H1 (cell line): ENCODE data around the gene TPPP2. TPM values are rescaled to one million over a fixed set of nuclear protein-coding genes. Genes with fewer than 3 reads are reported as not detected.

Source experiments
- CTCF ChIA-PET: fragments of 300-600 bp; sonication (Branson Sonifier 250); formaldehyde crosslinking; loops from one replicate; lab custom pipeline; 2021; ENCODE audit not compliant: partially characterized antibody; lab: Charles Lee
- POLR2A ChIA-PET: fragments of 300-600 bp; sonication (Branson Sonifier 250); formaldehyde crosslinking; loops from one replicate; lab custom pipeline; 2021; ENCODE audit warnings: inconsistent platforms; ENCODE audit not compliant: partially characterized antibody; lab: Charles Lee
- DNase-seq, 2 experiments: peaks; one replicate each; pipeline versions ENCODE4 v3.0.0 to v3.0.0-alpha.2; 2010 to 2022; ENCODE audit warnings: low spot score in 2 of 2, low read depth in 1 of 2, mixed read lengths in 1 of 2
- FAIRE-seq: peaks from 2 replicates; lab custom pipeline; 2011; peaks lifted over from hg19 to GRCh38; lab: Jason Lieb, UNC
- H2AFZ ChIP-seq: 2 replicates; pipeline ENCODE4 v1.8.1; 2012; ENCODE audit warnings: low read length, inconsistent platforms
- H2AK5ac ChIP-seq: 2 replicates; pipeline ENCODE4 v1.6.1; 2013; ENCODE audit warnings: low read depth, low read length
- H2BK120ac ChIP-seq: replicated peaks from 2 replicates; pipeline ENCODE3; 2013; ENCODE audit warnings: low read depth, low read length, inconsistent platforms
- H2BK12ac ChIP-seq: 2 replicates; pipeline ENCODE4 v1.6.1; 2013; ENCODE audit warnings: low read depth, low read length
- H2BK15ac ChIP-seq: 2 replicates; pipeline ENCODE4 v1.6.1; 2013; ENCODE audit warnings: low read length
- H2BK20ac ChIP-seq: 2 replicates; pipeline ENCODE4 v1.6.1; 2013; ENCODE audit warnings: low read length
- H2BK5ac ChIP-seq: 2 replicates; pipeline ENCODE4 v1.6.1; 2013; ENCODE audit warnings: low read depth, low read length
- H3K14ac ChIP-seq: 2 replicates; pipeline ENCODE4 v1.6.1; 2013; ENCODE audit warnings: inconsistent platforms; ENCODE audit not compliant: insufficient read length
- H3K18ac ChIP-seq: 2 replicates; pipeline ENCODE4 v1.6.1; 2013; ENCODE audit warnings: low read length; ENCODE audit errors: extremely low read depth
- H3K23ac ChIP-seq: 2 replicates; pipeline ENCODE4 v1.6.1; 2013; ENCODE audit warnings: inconsistent platforms; ENCODE audit not compliant: insufficient read length
- H3K23me2 ChIP-seq: 2 replicates; pipeline ENCODE4 v1.6.1; 2013; ENCODE audit warnings: low read depth, low read length
- H3K27ac ChIP-seq: 2 replicates; pipeline ENCODE4 v1.6.1; 2011; ENCODE audit warnings: low read depth, low read length, inconsistent platforms
- H3K27me3 ChIP-seq, 4 experiments: replicated peaks in 1 of 4; 1 replicate in 1 of 4; 2 replicates in 3 of 4; pipeline versions ENCODE4 v1.6.1 to v1.8.1; 2011 to 2013; ENCODE audit warnings: low read length in 3 of 4, mild to moderate bottlenecking in 3 of 4, inconsistent platforms in 2 of 4, mixed read lengths in 2 of 4, moderate library complexity in 1 of 4; ENCODE audit not compliant: control insufficient read depth in 3 of 4, insufficient read depth in 3 of 4; ENCODE audit errors: extremely low read depth in 1 of 4
- H3K36me3 ChIP-seq, 4 experiments: 2 replicates each; pipeline versions ENCODE4 v1.6.1 to v1.8.1; 2011 to 2013; ENCODE audit warnings: mild to moderate bottlenecking in 4 of 4, low read length in 3 of 4, moderate library complexity in 2 of 4, control low read depth in 1 of 4, inconsistent platforms in 1 of 4; ENCODE audit not compliant: insufficient read depth in 4 of 4, control insufficient read depth in 2 of 4
- H3K4ac ChIP-seq: replicated peaks from 2 replicates; pipeline ENCODE3; 2013; ENCODE audit warnings: low read length, low read depth, mixed read lengths, inconsistent platforms; ENCODE audit not compliant: insufficient read length
- H3K4me1 ChIP-seq, 4 experiments: replicated peaks in 1 of 4; 1 replicate in 1 of 4; 2 replicates in 3 of 4; pipeline versions ENCODE4 v1.6.1 to v1.8.1; 2011 to 2013; ENCODE audit warnings: low read length in 3 of 4, inconsistent platforms in 2 of 4, mixed read lengths in 1 of 4; ENCODE audit not compliant: insufficient read depth in 4 of 4, control insufficient read depth in 3 of 4
- H3K4me2 ChIP-seq, 2 experiments: 2 replicates each; pipeline versions ENCODE4 v1.6.1 to v1.8.1; 2011 to 2013; ENCODE audit warnings: low read depth in 2 of 2, low read length in 2 of 2, control low read depth in 1 of 2, inconsistent platforms in 1 of 2, mild to moderate bottlenecking in 1 of 2; ENCODE audit not compliant: insufficient read depth in 1 of 2
- H3K4me3 ChIP-seq, 4 experiments: fragments of 200-600, 300-600 bp in 1 of 4; sonication (generic), shearing (Covaris generic), sonication (Bioruptor Twin) in 1 of 4; 2 replicates each; pipeline versions ENCODE4 v1.5.1 to v1.8.1; 2011 to 2016; ENCODE audit warnings: low read length in 4 of 4, low read depth in 3 of 4, control low read depth in 2 of 4, inconsistent platforms in 2 of 4, mild to moderate bottlenecking in 2 of 4, mixed read lengths in 1 of 4, moderate library complexity in 1 of 4; ENCODE audit not compliant: insufficient read depth in 2 of 4; ENCODE audit errors: extremely low read depth in 1 of 4
- H3K56ac ChIP-seq: replicated peaks from 2 replicates; pipeline ENCODE3; 2013; ENCODE audit warnings: low read depth, mild to moderate bottlenecking, mixed read lengths, low read length, inconsistent platforms; ENCODE audit not compliant: insufficient read length
- H3K79me1 ChIP-seq: 2 replicates; pipeline ENCODE4 v1.6.1; 2013; ENCODE audit warnings: low read depth, low read length, control low read depth
- H3K79me2 ChIP-seq, 2 experiments: 2 replicates each; pipeline versions ENCODE4 v1.6.1 to v1.8.1; 2012 to 2013; ENCODE audit warnings: low read length in 2 of 2, mild to moderate bottlenecking in 2 of 2, inconsistent platforms in 1 of 2; ENCODE audit not compliant: insufficient read depth in 2 of 2, control insufficient read depth in 1 of 2
- H3K9ac ChIP-seq, 4 experiments: replicated peaks in 1 of 4; 1 replicate in 1 of 4; 2 replicates in 3 of 4; pipeline versions ENCODE4 v1.6.1 to v1.8.1; 2011 to 2013; ENCODE audit warnings: low read depth in 3 of 4, low read length in 3 of 4, control low read depth in 2 of 4, mild to moderate bottlenecking in 2 of 4, moderate library complexity in 2 of 4, inconsistent platforms in 1 of 4; ENCODE audit errors: extremely low read depth in 1 of 4
- H3K9me3 ChIP-seq, 2 experiments: 2 replicates each; pipeline versions ENCODE4 v1.6.1 to v1.8.1; 2012 to 2013; ENCODE audit warnings: mild to moderate bottlenecking in 2 of 2, moderate library complexity in 2 of 2, control low read depth in 1 of 2, inconsistent platforms in 1 of 2, low read depth in 1 of 2, low read length in 1 of 2, mixed read lengths in 1 of 2; ENCODE audit not compliant: insufficient read depth in 2 of 2
- H4K20me1 ChIP-seq, 2 experiments: replicated peaks in 1 of 2; 2 replicates each; pipeline versions ENCODE3 to v1.8.1; 2011 to 2013; ENCODE audit warnings: inconsistent platforms in 2 of 2, low read length in 2 of 2, mild to moderate bottlenecking in 1 of 2; ENCODE audit not compliant: insufficient read depth in 2 of 2, control insufficient read depth in 1 of 2
- H4K5ac ChIP-seq: 2 replicates; pipeline ENCODE4 v1.6.1; 2013; ENCODE audit warnings: low read length, low read depth, mixed read lengths, inconsistent platforms; ENCODE audit not compliant: insufficient read length
- H4K8ac ChIP-seq: 2 replicates; pipeline ENCODE4 v1.8.0; 2013; ENCODE audit warnings: mild to moderate bottlenecking, moderate library complexity, low read length, inconsistent platforms; ENCODE audit not compliant: insufficient read depth; ENCODE audit errors: extremely low read depth
- H4K91ac ChIP-seq: replicated peaks from 2 replicates; pipeline ENCODE3; 2013; ENCODE audit warnings: low read length, mixed read lengths, inconsistent platforms; ENCODE audit not compliant: insufficient read length
- CBX8 ChIP-seq: fragments of 300-800, 300-1000 bp; sonication (generic); IDR thresholded peaks from 2 replicates; pipeline ENCODE4 v1.7.1; 2016; ENCODE audit warnings: low read depth, low read length, borderline replicate concordance
- EGR1 ChIP-seq: IDR thresholded peaks from 2 replicates; pipeline ENCODE4 v1.6.1; 2011; ENCODE audit warnings: low read depth, low read length, borderline replicate concordance
- EZH2 ChIP-seq: fragments of 200-600 bp; sonication (generic); IDR thresholded peaks from 2 replicates; pipeline ENCODE4 v1.7.1; 2012; ENCODE audit warnings: low read depth, mild to moderate bottlenecking, moderate library complexity, low read length, inconsistent platforms; ENCODE audit not compliant: severe bottlenecking
- FOSL1 ChIP-seq: IDR thresholded peaks from 2 replicates; pipeline ENCODE4 v1.6.1; 2011; ENCODE audit warnings: mild to moderate bottlenecking, low read depth, low read length, moderate library complexity; ENCODE audit not compliant: insufficient read depth
- HDAC6 ChIP-seq: IDR thresholded peaks from one replicate; pipeline ENCODE4 v1.7.1; 2012; ENCODE audit warnings: low read depth, mild to moderate bottlenecking, inconsistent platforms, low read length, moderate library complexity
- RAD21 ChIP-seq, 2 experiments: IDR thresholded peaks in 1 of 2; conservative IDR thresholded peaks in 1 of 2; 2 replicates each; pipeline ENCODE4 v1.6.1; 2011; ENCODE audit warnings: low read depth in 2 of 2, low read length in 2 of 2, improper control_type of control experiment in 1 of 2, inconsistent platforms in 1 of 2, mild to moderate bottlenecking in 1 of 2, moderate library complexity in 1 of 2
- SIN3A ChIP-seq, 2 experiments: IDR thresholded peaks in 1 of 2; conservative IDR thresholded peaks in 1 of 2; 2 replicates each; pipeline ENCODE4 v1.6.1; 2011 to 2012; ENCODE audit warnings: low read length in 2 of 2, improper control_type of control experiment in 1 of 2, low read depth in 1 of 2, mild to moderate bottlenecking in 1 of 2
- WGBS, 2 experiments: shearing (Covaris generic) in 1 of 2; methylation state at CpG; one replicate each; pipeline versions ENCODE4 v1.1.6 to v1.1.7; 2013 to 2015; ENCODE audit warnings: low lambda C conversion rate in 2 of 2, mixed read lengths in 2 of 2, inconsistent platforms in 1 of 2, low coverage in 1 of 2, missing lambda C conversion rate in 1 of 2; ENCODE audit not compliant: insufficient replicate concordance in 2 of 2, insufficient coverage in 1 of 2, insufficient read length in 1 of 2; ENCODE audit errors: extremely low coverage in 1 of 2, missing lambda C conversion rate in 1 of 2; 5-methylcytosine and 5-hydroxymethylcytosine counted together
- polyA plus RNA-seq, 7 experiments: library from polyadenylated mRNA; depleted of rRNA in 3 of 7; stranded (reverse) in 5 of 7; unstranded in 2 of 7; fragments of >200 nt in 5 of 7; fragments of 200-250 nt in 2 of 7; gene quantifications; 1 replicate in 5 of 7; 2 replicates in 1 of 7; 4 replicates in 1 of 7; pipeline versions ENCODE4 v1.2.1 to v1.2.3, GENCODE V29; 2011 to 2013; ENCODE audit warnings: missing spikeins in 2 of 7, mixed read lengths in 2 of 7
- total RNA-seq: library from RNA; stranded (reverse); fragmentation: NEBNext Ultra II Directional; extraction: Animal tissue kit (Norgen Biotek cat#: 25700); gene quantifications from 2 replicates; pipeline ENCODE4 v1.2.1, GENCODE V29; 2021

Gene TPPP2
- total and polyA plus RNA-seq, 2 of the 8 experiments (the other 6 are each of a cell fraction or from before 2014, with no cell fraction given), result not detected

- DNase-seq, result no peak
- Histone ChIP-seq H3K4me1 (no peaks in the 10 kb centered on the region), H3K23ac (no peak overlapping the region), H2BK5ac (no peak overlapping the region), H2AK5ac (no peak overlapping the region), H2BK120ac (no peak overlapping the region), H4K5ac (no peak overlapping the region), H3K18ac (no peak overlapping the region), H2BK12ac (no peak overlapping the region), H3K79me1 (peaks cover 2% of the 10 kb centered on the region), H3K14ac (no peak overlapping the region), H3K4me2 (no peak overlapping the region), H3K27ac (no peak overlapping the region), H4K91ac (no peak overlapping the region), H4K8ac (no peak overlapping the region), H3K36me3 (peaks cover 45 to 90% (median 71%) of the 10 kb centered on the region in 4 experiments), H3K9ac (no peak overlapping the region), H2BK15ac (no peak overlapping the region), H3K56ac (no peak overlapping the region), H3K23me2 (no peaks in the 10 kb centered on the region), H3K79me2 (no peaks in the 10 kb centered on the region), H4K20me1 (peaks cover 2 to 7% of the 10 kb centered on the region in 2 experiments), H3K9me3 (no peaks in the 10 kb centered on the region), H3K4me3 (no peak overlapping the region), H3K4ac (no peak overlapping the region), H2BK20ac (no peak overlapping the region), H2AFZ (no peak overlapping the region), H3K27me3 (no peaks in the 10 kb centered on the region)
- TF ChIP-seq EZH2 (no peak), CBX8 (no peak), RAD21 (IDR thresholded peaks at IDR 0.05 in 1 of 2, conservative IDR thresholded peaks at IDR 0.05 in 1 of 2; ENCODE audit: low read depth in 2 of 2, low read length in 2 of 2) (no peak), SIN3A (conservative IDR thresholded peaks at IDR 0.05 in 1 of 2, IDR thresholded peaks at IDR 0.05 in 1 of 2; ENCODE audit: low read depth in 1 of 2, low read length in 2 of 2) (no peak), FOSL1 (no peak), EGR1 (no peak), HDAC6 (no peak)
- CTCF ChIA-PET, result interaction anchor here (2.5 to 8.6 kb wide), 5 partner anchors 11 to 64 kb away, joined by 11 to 72 read pairs (median 25); no protein-coding TSS in a partner anchor
- POLR2A ChIA-PET, result interaction anchor here (1.0 to 12.4 kb wide), 7 partner anchors 3 to 59 kb away, joined by 3 to 245 read pairs (median 3); partner anchors contain the start of gene ARHGEF40
- 84% methylated on average over 10 of the region's 10 CpGs; no CpG with 5 or more reads in 1 of the 2 experiments for WGBS, 2 experiments
- no peak for FAIRE-seq
These were observed 48.7 kb downstream of the TPPP2 start for GRCh38 chr14:21078726-21079125.
